Liver (tissue), 3 donors: ENCODE measurements around the gene TNFRSF8.

ENCODE experiments used
- CTCF ChIP-seq: fragments of 150-350 bp; IDR thresholded peaks from 2 replicates; pipeline ENCODE4 v1.5.1; 2017; ENCODE audit warnings: improper control_type of control experiment, low read depth, low read length; ENCODE audit not compliant: missing input control
- EGR1 ChIP-seq, 2 donors: IDR thresholded peaks; 2 replicates each; pipeline ENCODE4 v1.6.1; 2016 to 2018; ENCODE audit warnings: antibody characterized with exemption in 2 of 2, low read depth in 2 of 2
- FOXA1 ChIP-seq: IDR thresholded peaks from 2 replicates; pipeline ENCODE4 v1.6.1; 2016; ENCODE audit warnings: antibody characterized with exemption
- GABPA ChIP-seq, 2 donors: IDR thresholded peaks in 1 of 2; conservative IDR thresholded peaks in 1 of 2; 2 replicates each; pipeline ENCODE4 v1.6.1; 2016; ENCODE audit warnings: antibody characterized with exemption in 2 of 2, mild to moderate bottlenecking in 1 of 2, moderate library complexity in 1 of 2
- HNF4G ChIP-seq: IDR thresholded peaks from 2 replicates; pipeline ENCODE4 v1.6.1; 2016; ENCODE audit warnings: antibody characterized with exemption
- JUND ChIP-seq, 2 donors: IDR thresholded peaks; 2 replicates each; pipeline ENCODE4 v1.6.1; 2016; ENCODE audit warnings: antibody characterized with exemption in 2 of 2
- RAD21 ChIP-seq, 2 donors: IDR thresholded peaks; 2 replicates each; pipeline ENCODE4 v1.6.1; 2016; ENCODE audit warnings: antibody characterized with exemption in 2 of 2, mild to moderate bottlenecking in 2 of 2
- TAF1 ChIP-seq: conservative IDR thresholded peaks from 2 replicates; pipeline ENCODE4 v1.6.1; 2016; ENCODE audit warnings: antibody characterized with exemption, mild to moderate bottlenecking
- YY1 ChIP-seq: IDR thresholded peaks from 2 replicates; pipeline ENCODE4 v1.6.1; 2016; ENCODE audit warnings: antibody characterized with exemption, mild to moderate bottlenecking
- ZBTB33 ChIP-seq: IDR thresholded peaks from 2 replicates; pipeline ENCODE4 v1.6.1; 2016; ENCODE audit warnings: antibody characterized with exemption
- TF ChIP-seq, protein P1 (sequence below): IDR thresholded peaks from 2 replicates; pipeline ENCODE4 v1.6.1; 2016; ENCODE audit warnings: antibody characterized with exemption, mild to moderate bottlenecking
- donor health status: healthy.
- donor health status: healthy.

DNA sequence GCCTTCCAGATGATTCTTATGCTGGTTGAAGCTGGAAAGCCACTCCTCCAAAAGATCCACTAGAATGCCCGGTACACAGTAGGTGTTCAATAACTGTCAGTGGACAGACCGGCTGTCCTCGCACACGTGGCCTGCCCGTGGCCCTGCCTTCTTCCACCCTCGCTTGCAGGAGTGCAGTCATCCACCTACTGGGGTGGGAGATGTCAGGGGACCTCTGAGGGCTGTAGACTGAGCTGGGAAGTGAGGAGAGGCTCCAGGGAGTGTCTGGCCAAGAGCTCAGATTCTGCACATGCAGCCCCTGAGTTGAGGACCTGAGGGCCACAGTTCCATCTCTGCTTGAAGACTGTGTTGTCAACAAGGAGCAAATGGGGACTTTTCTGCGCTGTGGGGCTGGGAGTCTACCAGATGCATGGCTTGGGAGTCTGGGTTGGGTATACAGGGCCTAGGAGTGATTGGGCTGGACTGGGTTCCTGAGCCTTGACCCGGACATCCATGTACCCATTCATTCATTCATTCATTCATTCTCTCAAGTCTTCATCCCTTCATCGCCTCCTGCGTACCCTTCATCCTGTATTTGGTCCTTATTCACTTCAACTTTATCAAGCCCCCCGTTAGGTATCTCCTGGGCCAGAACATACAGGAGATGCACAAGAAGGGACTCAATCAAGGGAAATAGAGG lies 99.5 kb downstream of the TNFRSF8 start:
- TF ChIP-seq CTCF (no peak), EGR1 (IDR thresholded peaks at IDR 0.05; ENCODE audit: low read depth in 2 of 2) (no peak), ZBTB33 (no peak), HNF4G (no peak), JUND (IDR thresholded peaks at IDR 0.05) (no peak), TAF1 (no peak), GABPA (IDR thresholded peaks at IDR 0.05 in 1 of 2, conservative IDR thresholded peaks at IDR 0.05 in 1 of 2) (no peak), RAD21 (IDR thresholded peaks at IDR 0.05) (no peak), FOXA1 (no peak), YY1 (no peak)
- TF ChIP-seq, protein P1, sequence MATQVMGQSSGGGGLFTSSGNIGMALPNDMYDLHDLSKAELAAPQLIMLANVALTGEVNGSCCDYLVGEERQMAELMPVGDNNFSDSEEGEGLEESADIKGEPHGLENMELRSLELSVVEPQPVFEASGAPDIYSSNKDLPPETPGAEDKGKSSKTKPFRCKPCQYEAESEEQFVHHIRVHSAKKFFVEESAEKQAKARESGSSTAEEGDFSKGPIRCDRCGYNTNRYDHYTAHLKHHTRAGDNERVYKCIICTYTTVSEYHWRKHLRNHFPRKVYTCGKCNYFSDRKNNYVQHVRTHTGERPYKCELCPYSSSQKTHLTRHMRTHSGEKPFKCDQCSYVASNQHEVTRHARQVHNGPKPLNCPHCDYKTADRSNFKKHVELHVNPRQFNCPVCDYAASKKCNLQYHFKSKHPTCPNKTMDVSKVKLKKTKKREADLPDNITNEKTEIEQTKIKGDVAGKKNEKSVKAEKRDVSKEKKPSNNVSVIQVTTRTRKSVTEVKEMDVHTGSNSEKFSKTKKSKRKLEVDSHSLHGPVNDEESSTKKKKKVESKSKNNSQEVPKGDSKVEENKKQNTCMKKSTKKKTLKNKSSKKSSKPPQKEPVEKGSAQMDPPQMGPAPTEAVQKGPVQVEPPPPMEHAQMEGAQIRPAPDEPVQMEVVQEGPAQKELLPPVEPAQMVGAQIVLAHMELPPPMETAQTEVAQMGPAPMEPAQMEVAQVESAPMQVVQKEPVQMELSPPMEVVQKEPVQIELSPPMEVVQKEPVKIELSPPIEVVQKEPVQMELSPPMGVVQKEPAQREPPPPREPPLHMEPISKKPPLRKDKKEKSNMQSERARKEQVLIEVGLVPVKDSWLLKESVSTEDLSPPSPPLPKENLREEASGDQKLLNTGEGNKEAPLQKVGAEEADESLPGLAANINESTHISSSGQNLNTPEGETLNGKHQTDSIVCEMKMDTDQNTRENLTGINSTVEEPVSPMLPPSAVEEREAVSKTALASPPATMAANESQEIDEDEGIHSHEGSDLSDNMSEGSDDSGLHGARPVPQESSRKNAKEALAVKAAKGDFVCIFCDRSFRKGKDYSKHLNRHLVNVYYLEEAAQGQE, result no peak
